Spleen (tissue), 7 donors: ENCODE measurements around the gene FDX1.
"Not testable (repeated sequence)": the region's sequence is repeated elsewhere in the genome, so short reads cannot be mapped to it uniquely, and the experiment has no call there.

Experiments
- POLR2A ChIP-seq, 3 donors: fragments of 450-650 bp; IDR thresholded peaks; one replicate each; pipeline ENCODE4 v1.5.1; 2017; ENCODE audit warnings: antibody characterized with exemption in 3 of 3, mild to moderate bottlenecking in 1 of 3
- TF ChIP-seq, protein P1 (sequence below), 11 experiments: fragments of 200-600 bp in 7 of 11; fragments of 450-650 bp in 4 of 11; sonication (generic) in 4 of 11; IDR thresholded peaks in 8 of 11; conservative IDR thresholded peaks in 3 of 11; 1 replicate in 7 of 11; 2 replicates in 4 of 11; pipeline versions ENCODE4 v1.4.0 to v1.8.0; 2016 to 2021; ENCODE audit warnings: antibody characterized with exemption in 11 of 11, inconsistent platforms in 4 of 11, mild to moderate bottlenecking in 1 of 11
- donor health status: DM: no; HTN: no; CAD: no; lungs with moderate emphysema.
- donor health status: DM: no; HTN: no; CAD: no.
- donor health status: DM: no; HTN: no; CAD: no.

DNA sequence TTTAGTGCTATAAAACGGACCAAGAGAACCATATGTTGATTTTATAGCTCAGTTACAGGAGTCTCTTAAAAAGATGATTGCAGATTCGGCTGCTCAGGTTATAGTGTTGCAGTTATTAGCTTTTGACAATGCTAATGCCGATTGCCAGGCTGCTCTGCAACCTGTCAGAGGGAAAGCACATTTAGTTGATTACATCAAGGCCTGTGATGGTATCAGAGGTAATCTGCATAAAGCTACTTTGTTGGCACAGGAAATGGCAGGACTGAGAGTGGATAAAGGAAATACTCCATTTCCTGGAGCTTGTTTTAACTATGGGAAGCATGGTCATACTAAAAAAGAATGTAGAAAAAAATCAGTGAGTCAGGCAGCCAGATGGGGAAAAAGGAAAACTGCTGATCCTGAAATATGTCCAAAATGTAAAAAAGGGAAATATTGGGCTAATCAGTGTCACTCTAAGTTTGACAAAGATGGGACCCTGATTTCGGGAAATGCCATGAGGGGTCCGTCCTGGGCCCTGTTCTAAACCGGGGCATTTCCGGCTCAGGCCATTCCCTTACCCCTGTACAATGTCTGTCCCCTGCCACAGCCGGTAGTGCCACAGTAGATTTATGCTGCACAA lies 32.0 kb upstream of the FDX1 start:
- TF ChIP-seq, protein P1, sequence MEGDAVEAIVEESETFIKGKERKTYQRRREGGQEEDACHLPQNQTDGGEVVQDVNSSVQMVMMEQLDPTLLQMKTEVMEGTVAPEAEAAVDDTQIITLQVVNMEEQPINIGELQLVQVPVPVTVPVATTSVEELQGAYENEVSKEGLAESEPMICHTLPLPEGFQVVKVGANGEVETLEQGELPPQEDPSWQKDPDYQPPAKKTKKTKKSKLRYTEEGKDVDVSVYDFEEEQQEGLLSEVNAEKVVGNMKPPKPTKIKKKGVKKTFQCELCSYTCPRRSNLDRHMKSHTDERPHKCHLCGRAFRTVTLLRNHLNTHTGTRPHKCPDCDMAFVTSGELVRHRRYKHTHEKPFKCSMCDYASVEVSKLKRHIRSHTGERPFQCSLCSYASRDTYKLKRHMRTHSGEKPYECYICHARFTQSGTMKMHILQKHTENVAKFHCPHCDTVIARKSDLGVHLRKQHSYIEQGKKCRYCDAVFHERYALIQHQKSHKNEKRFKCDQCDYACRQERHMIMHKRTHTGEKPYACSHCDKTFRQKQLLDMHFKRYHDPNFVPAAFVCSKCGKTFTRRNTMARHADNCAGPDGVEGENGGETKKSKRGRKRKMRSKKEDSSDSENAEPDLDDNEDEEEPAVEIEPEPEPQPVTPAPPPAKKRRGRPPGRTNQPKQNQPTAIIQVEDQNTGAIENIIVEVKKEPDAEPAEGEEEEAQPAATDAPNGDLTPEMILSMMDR (IDR thresholded peaks at IDR 0.05 in 8 of 11, conservative IDR thresholded peaks at IDR 0.05 in 3 of 11), result not testable (repeated sequence)
- not testable (repeated sequence) for TF ChIP-seq POLR2A (IDR thresholded peaks at IDR 0.05)
